ENCODE measurements around the gene DNAJB1.
A peak's percentile ranks its signal among the peaks of the same experiment; 100 is the strongest.
"Not testable (repeated sequence)": the region's sequence is repeated elsewhere in the genome, so short reads cannot be mapped to it uniquely, and the experiment has no call there.

DNAJB1 gene

DNA sequence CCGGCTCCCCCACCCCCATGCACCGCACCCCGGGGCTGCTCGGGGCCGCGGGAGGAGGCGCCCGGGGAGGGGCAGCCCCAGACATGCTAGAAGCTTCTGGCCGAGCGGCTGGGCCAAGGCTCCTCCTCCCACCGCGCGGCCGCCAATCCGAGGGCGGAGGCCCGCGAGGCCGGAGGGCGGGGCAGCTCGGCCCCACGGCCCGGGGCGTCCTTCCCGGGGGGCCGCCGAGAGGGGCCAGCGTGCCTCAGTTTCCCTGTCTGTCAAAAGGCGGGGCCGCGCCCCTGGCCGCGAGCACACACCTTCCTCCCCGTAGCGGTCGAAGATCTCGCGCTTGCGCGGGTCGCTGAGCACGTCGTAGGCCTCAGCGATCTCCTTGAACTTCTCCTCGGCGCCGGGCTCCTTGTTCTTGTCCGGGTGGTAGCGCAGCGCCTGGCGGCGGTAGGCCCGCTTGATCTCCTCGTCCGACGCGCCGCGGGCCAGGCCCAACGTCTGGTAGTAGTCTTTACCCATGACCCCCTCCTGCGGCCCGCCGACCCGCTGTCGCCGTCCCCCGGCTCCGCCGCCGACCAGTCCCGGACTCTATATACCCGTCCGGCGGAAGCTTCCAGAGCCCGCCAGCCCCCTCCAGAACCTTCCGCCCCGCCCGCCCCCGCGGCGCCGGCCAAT, at the start of gene DNAJB1:
TSS of gene DNAJB1 (minus strand) at position 558 of the 666 bp plus-strand sequence. CDS start at position 510, 48 bp downstream.
- peak; percentile 76 for DNase-seq

DNA sequence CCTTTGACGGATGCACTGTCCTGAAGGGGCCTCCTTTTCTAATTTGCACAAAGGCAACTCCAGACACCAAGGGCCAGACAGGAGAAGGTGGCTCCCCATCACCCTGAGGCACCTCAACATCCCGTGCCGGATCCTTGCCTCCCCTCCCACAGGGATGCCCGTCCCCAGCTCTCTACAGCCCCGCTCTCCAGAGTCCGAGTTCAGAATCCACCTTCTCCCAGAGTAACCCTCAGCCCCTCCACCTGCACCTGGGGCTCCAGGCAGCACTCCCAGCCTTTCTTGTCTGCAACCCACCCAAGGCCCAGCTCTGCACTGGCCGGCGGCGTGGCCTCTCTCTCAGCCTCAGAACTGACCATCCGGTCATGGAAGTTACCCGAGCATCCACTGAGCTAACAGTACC, 48.9 kb upstream of the DNAJB1 start:
- DNase-seq: no peak

DNA sequence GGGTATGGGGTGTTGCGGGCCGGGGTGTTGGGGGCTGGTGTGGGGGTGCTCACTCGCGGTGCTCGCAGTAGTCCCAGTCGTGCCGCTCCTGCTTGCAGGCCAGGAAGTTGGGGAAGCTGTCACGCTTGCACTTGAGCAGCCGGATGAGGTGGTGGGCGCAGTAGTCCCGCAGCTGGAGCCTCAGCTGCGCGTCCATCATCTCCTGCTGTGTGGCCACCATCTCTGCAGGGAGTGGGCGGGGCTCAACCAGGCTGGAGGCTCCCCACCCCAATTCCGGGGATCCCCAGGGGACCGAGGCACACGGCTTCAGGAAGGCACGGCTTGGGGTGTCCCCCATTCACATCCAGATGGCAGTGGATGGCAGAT, 48.5 kb upstream of the DNAJB1 start:
- no peak for DNase-seq

DNA sequence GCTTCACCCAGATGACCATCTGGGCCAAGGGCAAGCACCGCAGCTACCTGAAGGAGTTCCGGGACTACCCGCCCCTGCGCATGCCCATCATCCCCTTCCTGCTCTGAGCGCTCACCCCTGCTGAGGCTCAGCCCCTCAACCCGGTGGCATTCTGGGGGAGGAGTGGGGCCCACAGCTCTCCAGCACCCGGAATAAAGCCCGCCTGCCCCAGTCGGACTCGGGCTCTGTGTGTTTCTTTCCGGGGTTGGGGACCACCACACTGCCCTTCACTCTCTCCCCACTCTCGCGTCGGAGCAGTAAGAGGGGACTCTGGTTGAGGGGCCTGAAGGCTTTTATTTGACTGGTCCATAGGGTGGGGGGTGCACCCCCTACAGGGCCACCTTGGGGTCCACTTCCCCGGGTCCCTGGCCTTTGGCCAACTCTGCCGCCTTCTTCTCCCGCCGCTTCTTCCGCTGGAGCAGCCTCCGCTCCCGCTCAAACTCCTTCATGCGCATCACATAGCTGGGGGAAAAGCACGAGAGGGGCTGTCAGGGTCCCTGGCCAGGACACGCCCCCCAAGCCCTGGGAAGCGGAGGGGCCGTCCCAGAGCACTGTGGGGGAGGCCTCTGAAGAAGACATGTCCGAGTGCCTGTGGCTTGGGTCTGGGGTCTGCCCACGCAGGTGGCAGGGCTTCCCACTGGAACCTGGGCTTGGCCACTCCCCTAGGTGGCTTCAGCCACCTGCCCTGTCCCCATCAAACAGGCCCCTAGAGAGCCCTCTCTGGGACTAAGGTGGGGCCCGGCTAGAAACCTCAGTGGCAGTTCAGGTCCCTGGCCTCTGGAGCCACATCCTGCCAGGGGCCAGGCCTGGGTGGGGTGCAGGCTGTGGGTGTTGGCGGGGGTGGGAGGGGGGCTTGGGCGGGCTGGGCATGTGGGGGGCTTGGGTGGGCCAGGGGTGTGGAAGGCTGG, 47.8 kb upstream of the DNAJB1 start:
- DNase-seq: no peak

GRCh38 chr19:14565298-14565679, 47.1 kb upstream of the DNAJB1 start:
- no peak for DNase-seq

GRCh38 chr19:14564652-14565297, 46.6 kb upstream of the DNAJB1 start:
- not testable (repeated sequence) for DNase-seq

DNA sequence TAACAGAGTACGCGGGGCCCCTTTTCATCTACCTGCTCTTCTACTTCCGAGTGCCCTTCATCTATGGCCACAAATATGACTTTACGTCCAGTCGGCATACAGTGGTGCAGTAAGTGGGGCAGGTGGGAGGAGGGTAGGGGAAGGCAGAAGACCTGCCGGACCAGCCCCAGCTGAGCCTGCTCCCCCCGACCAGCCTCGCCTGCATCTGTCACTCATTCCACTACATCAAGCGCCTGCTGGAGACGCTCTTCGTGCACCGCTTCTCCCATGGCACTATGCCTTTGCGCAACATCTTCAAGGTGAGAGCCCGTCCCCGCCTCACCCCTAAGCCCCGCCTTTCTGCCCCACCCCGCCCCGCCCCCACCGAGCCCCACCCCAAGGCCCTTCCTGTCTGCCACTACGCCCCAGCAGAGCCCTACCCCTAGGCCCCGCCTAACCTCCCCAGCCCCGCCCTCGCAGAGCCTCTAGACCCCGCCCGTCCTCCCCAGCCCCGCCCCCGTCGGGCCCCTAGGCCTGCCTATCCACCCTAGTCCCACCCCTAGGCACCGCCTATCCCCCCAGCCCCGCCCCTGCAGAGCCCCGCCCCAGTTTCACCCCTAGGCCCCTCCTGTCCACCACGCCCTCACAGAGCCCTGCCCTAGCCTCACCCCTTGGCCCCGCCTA, 45.9 kb upstream of the DNAJB1 start:
- peak; percentile 34 for DNase-seq

DNA sequence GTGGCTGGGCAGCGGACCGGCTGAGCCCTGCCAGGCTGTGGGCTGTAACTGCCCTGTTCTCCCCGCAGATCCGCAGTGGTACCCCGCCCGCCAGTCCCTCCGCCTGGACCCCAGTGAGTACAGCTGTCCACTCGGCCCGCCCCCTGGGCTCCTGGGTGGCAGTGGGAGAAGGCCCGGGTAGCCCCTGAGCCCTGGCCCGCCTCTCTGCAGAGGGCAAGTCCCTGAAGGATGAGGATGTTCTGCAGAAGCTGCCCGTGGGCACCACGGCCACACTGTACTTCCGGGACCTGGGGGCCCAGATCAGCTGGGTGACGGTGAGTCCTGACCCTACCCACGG, 45.4 kb upstream of the DNAJB1 start:
- no peak for DNase-seq

- no peak for DNase-seq
Measured at GRCh38 chr19:14562660-14563589, 44.7 kb upstream of the DNAJB1 start.

DNA sequence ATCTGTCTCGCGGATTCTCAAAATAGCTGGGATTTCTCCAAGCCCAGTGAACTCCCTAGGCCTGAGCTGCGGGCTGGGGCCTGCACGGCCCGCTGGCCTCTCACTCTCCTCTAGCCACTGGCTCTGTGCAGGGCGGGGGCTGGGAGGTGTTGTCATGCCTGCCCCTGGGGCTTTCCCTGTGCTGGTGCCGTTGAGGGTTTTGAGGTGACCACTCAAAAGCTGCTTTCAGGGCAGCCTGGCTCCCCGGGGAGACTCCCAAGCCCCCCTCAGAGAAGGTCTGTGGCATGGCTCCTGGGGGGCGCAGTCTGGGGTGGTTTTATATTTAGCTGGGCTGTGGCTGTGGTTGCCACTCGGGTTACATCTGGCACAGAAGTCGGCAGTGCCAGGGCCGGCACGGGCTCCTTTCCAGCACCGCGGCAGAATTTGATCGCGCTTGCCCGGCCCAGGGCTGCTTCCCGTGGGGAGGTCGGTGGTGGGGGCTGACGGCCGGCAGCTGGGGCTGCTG, 43.7 kb upstream of the DNAJB1 start:
- no peak for DNase-seq

DNA sequence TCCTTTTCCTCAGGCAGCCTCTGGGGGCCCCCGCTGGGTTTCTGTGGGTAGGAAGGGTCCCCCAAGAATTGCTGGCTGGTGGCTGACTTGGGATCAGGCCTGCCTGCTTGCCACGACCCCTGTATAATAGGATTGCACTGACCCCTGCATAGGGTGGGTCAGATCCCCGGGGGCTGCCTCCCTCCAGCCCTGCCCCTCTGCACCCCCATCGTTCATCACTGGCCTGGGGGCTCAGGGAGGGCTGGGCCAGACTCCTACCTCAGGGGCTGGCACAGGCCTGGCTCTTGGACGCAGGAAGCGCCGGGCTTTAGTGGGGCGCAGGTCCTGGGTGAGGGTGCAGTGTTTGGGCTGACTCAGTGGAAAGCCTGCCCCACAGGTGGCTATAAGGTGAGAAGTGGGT, 43.1 kb upstream of the DNAJB1 start:
- DNase-seq: no peak

DNA sequence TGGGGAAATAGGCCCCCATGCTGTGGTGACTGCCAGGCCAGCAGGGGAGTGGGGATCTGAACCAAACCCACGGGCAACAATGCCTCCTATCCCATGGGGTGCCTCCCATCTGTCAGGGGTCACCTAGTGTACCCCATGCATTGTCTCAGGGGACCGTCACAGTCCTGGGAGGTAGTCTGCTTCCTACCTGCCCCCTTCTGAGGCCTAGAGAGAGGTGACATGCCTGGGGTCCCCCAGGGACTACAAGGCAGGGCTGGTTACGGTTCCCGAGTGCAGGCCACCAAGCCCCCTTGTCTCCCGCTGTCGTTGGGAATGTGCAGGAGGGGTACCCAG, 42.5 kb upstream of the DNAJB1 start:
- no peak for DNase-seq

- no peak for DNase-seq
Measured at GRCh38 chr19:14559916-14560775, 41.9 kb upstream of the DNAJB1 start.

DNA sequence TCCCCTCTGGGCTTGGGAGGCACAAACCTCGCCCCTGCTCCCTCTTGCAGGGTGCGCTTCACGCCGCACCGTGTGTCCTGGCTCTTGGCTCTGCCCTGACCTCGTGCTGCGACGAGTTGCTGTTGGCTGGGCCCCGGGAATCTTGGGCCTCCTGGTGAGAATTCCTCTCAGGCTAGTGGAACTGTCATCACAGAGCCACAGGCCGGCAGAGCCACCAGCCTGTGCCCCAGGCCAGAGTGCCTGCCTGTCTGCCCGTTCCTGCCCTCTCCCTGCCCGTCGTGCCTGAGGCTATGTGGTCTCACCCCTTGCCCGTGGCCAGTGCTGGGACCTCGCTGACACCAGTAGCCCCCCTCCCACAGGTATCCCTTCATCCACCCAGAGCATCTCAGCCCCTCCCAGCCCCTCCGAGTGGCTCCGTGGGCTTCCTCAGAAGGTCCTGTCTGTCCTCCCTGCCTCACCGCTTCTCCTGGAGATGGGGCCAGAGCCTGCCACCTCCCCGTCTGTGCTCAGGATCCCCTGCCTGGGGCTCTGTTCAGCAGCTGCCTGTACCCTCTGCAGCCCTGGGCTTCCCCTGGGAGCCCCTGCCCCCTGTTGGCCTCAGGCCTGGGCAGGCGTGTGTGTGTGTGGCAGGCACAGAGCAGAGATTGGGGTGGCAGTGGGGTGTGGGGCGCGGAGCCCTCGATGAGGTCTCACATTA, 40.3 kb upstream of the DNAJB1 start:
- DNase-seq: no peak

DNA sequence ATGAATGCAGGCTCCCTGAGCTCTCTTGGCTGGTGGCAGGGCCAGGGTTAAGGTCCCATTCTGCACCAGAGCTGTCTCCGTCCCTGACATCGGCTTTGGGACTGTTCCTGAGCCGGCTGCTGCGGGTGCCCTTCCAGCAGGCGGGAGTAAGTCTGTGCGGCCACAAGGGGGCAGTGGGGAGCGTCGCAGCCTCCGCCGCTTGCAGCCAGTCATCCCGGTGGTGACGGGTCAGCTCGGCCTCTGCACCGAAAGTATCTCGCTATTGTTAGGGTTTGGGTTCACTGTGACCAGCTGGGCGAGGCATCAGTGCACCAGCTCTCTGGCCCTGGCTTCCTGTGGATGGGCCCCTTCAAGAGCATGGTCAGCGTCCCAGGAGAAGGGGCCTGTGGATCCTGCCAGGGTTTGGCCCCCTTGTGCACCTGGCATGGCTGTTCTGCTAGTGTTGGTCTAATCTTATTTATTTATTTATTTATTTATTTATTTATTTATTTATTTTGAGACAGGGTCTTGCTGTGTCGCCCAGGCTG, 38.5 kb upstream of the DNAJB1 start:
- peak; percentile 76 for DNase-seq

DNA sequence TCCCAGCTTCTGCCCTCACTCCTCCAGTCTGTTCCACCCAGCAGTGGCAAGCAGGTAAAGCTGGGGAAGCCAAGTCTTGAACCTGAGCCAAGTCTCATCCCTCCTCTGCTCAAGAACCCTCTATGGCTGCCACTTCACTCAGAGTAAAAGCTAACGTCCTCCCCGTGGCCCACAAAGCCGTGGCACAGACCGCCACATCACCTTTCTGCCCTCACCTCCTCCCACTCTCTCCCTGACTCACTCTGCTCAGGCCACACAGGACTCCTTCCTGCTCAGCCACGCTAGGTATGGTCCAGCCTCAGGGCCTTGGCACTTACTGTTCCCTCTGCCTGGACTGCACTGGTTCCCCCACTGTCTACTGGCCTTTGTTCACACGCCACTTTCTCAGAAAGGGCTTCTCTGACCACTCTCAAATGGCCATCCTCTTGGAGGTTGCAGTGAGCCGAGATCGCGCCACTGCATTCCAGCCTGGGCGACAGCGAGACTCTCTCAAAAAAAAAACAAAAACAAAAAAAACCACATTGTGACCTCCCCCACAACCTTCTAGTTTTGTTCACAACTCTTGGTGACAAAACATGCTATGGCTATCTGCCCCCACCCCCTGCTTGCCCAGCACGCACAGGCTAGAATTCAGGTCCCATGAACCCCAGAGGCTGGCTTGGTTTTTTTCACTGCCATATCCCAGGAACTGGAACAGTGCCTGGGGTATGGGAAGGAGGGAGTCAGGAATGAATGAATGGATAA, 37.9 kb upstream of the DNAJB1 start:
- peak; percentile 48 for DNase-seq

- DNase-seq: no peak
Measured at GRCh38 chr19:14554382-14554812, 36.2 kb upstream of the DNAJB1 start.

DNA sequence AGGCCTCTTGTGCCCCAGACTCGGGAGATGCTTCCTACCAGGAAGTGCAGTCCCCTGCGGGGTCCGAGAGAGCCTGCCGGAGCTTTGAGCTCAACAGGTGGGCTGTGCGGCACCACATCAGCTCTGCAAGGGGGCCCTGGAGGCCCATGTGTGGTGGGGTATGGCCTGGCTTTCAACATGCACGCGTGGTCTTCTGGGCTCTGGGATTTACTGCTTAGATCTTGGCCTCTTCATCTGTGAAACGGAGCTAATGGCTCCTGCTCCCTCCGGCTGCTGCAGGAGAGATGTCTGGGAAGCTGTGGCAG, 35.7 kb upstream of the DNAJB1 start:
- no peak for DNase-seq

All from EL (cell line).